Measurements from ENCODE around the gene SFPQ.
"Not testable (repeated sequence)": the region's sequence is repeated elsewhere in the genome, so short reads cannot be mapped to it uniquely, and the experiment has no call there.

The SFPQ gene, protein sequence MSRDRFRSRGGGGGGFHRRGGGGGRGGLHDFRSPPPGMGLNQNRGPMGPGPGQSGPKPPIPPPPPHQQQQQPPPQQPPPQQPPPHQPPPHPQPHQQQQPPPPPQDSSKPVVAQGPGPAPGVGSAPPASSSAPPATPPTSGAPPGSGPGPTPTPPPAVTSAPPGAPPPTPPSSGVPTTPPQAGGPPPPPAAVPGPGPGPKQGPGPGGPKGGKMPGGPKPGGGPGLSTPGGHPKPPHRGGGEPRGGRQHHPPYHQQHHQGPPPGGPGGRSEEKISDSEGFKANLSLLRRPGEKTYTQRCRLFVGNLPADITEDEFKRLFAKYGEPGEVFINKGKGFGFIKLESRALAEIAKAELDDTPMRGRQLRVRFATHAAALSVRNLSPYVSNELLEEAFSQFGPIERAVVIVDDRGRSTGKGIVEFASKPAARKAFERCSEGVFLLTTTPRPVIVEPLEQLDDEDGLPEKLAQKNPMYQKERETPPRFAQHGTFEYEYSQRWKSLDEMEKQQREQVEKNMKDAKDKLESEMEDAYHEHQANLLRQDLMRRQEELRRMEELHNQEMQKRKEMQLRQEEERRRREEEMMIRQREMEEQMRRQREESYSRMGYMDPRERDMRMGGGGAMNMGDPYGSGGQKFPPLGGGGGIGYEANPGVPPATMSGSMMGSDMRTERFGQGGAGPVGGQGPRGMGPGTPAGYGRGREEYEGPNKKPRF

GRCh38 chr1:35192853-35193664 is at the start of gene SFPQ:
SFPQ (minus strand) TSS chr1:35193145; CDS start chr1:35193049, 96 bp downstream.
- peak; percentile 99 for DNase-seq (ENCODE audit: low read depth, low spot score)

GRCh38 chr1:35236772-35237171 is 43.8 kb upstream of the SFPQ start:
- not testable (repeated sequence) for DNase-seq (ENCODE audit: low read depth, low spot score)

DNA sequence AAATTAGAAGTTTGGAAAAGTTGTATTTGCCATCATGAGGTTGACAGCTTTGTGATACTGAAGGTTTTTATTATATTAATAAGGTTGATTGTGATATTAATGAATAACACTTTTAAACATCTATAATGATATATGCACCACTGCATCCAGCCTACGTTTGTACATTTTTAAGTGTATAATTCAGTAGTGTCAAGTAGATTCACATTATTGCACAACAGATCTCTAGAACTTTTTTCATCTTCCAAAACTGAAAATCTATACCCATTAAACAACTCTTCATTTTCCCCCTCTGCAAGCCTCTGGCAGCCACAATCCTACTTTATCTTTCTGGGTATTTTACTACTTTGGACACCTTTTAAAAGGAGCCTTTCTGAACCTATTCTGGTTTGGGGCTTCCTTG is 38.3 kb upstream of the SFPQ start:
- DNase-seq (ENCODE audit: low read depth, low spot score): no peak

GRCh38 chr1:35229587-35230360 is 36.8 kb upstream of the SFPQ start:
- no peak for DNase-seq (ENCODE audit: low read depth, low spot score)

DNA sequence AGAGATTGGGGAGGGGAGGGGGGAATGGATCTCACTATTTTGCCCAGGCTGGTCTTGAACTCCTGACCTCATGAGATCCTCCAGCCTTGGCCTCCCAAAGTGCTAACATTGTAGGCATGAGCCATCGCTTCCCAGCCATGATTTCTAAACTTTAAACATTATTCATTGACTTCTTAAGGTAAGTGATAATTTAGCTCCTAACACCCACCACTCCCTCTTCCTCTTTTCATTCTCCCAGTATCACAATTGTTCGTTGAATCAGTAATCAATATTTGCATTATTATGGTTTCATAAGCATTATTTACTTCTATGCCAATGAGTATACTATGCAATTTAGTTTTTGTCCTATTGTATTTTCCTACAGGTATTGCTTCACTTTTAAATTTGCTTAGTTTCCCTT is 33.6 kb upstream of the SFPQ start:
- DNase-seq (ENCODE audit: low read depth, low spot score): no peak

DNA sequence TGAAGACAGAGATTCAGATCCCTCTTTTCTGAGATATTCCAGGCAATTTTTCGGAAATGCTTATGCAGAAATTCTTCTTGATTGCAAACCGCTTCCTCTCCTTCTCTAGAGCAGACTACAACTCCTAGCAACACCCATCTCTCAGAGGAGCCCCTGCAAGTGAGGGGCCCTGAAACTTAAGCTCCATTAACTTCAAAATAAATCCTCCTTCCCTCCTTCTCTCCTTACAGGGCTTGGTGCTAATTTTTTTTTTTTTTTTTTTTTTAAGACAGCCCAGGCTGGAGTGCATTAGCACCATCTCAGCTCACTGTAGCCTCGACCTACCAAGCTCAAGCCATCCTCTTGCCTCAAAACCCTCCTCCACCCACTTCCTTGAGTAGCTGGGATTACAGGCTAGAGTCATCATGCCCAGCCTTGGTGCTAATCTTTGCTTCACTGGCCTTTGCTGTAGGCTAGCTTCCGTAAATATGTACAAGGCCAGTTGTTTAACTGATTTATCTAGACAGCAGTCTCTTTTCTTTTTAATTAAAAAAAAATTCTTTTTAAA is 30.2 kb upstream of the SFPQ start:
- no peak for DNase-seq (ENCODE audit: low read depth, low spot score)

DNA sequence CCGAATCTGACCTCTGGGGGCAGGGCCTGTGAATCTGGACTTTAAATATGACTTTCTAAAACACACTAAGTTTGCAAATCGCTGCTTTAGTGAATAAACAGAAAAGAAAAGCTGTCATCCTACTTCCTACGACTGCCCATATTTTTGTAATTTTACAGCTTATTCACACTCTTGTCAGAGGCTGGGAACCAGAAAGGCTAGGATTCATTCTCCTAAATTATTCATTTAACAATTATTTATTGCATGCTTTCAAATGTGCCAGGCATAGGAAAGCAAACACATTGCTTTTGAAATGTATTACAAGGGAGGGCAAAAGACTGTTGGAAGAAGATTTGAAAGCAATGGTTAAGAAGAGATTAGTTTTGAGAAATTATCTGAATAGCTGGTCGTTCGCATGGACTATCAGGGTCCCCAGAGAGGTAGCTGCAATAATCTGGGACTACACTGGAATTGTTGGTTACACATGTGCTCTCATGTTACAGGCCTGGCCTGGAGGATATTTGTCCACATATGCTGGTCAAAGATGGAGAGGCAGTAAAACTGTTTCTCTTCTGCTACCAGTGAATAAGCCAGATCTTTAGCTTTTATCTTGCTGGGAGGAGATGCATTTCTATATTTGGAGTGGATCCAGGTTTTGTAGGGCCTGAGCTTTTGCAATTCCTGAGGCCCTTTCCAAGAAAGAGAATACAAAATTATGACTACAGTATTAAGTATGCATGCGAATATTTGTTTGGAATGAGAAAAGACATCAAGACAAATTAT is 29.6 kb upstream of the SFPQ start:
- DNase-seq (ENCODE audit: low read depth, low spot score): no peak

- no peak for DNase-seq (ENCODE audit: low read depth, low spot score)
These were observed 28.0 kb upstream of the SFPQ start for GRCh38 chr1:35220976-35221375.

DNA sequence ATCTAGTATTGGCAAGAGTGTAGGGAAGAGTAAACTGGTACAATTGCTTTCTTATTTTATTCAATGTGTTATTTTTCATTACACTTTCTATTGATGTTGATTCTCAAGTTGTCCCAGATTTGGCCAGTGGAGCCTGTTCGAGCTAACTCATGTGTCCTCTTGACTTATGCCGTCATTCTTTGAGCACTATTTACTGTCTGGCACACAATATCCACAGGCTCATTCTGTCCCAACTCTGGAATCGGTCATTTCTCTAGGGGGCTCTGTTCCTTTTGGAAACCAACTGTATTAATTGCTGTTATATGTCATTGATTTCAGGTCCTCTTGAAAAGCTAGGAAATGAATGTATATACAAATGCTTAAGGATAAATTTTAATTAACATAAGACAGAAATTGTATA is 22.4 kb upstream of the SFPQ start:
- no peak for DNase-seq (ENCODE audit: low read depth, low spot score)

- no peak for DNase-seq (ENCODE audit: low read depth, low spot score)
These were observed 18.1 kb upstream of the SFPQ start for GRCh38 chr1:35211120-35211414.

GRCh38 chr1:35210321-35211119 is 17.6 kb upstream of the SFPQ start:
- DNase-seq (ENCODE audit: low read depth, low spot score): no peak

- DNase-seq (ENCODE audit: low read depth, low spot score): no peak
These were observed 10.3 kb upstream of the SFPQ start for GRCh38 chr1:35203295-35203694.

GRCh38 chr1:35202048-35202719 is 9.2 kb upstream of the SFPQ start:
- peak; percentile 72 for DNase-seq (ENCODE audit: low read depth, low spot score)

DNA sequence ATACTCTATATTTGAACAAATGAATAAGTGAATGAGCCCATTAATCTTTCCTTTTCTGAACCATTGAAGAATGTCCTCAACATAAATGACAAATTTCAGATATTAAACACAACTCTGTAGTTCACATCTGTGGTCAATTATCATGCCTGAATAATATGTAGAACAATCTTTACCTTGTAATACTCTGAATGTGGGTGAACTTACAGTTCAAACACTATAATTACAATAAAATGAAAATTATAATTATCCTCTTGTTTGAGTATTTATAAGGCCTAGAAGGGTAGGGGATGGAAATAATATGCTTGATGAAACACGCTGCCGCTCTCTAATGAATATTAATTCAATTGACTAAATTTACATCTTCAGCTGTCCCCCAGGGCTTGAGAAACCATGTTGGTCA is 8.7 kb upstream of the SFPQ start:
- DNase-seq (ENCODE audit: low read depth, low spot score): no peak

DNA sequence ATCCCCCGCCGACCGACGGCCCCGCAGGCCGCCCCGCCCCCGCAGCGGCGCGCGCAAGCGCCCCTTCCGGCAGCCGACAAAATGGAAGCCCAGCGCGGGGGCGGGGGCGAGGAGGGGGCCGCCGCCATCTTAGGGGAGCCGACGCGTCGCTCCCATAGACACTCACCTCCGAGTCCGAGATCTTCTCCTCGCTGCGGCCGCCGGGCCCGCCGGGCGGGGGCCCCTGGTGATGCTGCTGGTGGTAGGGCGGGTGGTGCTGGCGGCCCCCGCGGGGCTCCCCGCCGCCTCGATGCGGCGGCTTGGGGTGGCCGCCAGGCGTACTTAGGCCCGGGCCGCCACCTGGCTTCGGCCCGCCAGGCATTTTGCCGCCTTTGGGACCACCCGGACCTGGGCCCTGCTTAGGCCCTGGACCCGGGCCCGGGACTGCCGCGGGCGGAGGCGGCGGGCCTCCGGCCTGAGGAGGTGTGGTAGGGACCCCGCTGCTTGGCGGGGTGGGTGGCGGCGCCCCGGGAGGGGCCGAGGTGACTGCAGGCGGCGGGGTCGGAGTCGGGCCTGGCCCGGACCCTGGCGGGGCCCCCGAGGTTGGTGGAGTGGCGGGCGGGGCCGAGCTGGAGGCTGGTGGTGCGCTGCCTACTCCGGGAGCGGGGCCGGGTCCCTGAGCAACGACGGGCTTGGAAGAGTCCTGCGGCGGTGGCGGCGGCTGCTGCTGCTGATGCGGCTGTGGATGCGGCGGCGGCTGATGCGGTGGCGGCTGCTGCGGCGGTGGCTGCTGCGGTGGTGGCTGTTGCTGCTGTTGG is 691 bp downstream of the SFPQ start:
- peak; percentile 44 for DNase-seq (ENCODE audit: low read depth, low spot score)

- no peak for DNase-seq (ENCODE audit: low read depth, low spot score)
These were observed 1.4 kb downstream of the SFPQ start for GRCh38 chr1:35191429-35192055.

DNA sequence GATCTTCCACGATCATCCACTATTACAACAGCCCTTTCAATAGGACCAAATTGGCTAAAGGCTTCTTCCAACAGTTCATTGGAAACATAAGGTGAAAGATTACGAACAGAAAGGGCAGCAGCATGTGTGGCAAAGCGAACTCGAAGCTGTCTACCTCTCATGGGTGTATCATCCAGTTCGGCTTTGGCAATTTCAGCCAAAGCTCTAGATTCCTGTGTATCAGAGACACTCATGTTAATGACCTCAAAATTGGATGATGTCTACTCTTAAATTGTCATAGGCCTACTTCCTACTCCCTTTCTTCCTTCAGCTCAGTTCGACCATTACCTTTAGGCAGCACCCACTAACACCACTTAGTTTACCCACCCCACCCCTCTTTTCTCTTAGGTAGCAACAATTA is 2.2 kb downstream of the SFPQ start:
- DNase-seq (ENCODE audit: low read depth, low spot score): no peak
